Nephron (organoid): ENCODE measurements around the gene LDLRAD2.

Experiments
- H3K27ac Mint-ChIP-seq, 3 experiments: 2 replicates each; pipeline ENCODE4 v1.8.0; 2020; ENCODE audit warnings: mixed read lengths in 3 of 3, mild to moderate bottlenecking in 2 of 3, moderate library complexity in 1 of 3
- H3K27me3 Mint-ChIP-seq: 2 replicates; pipeline ENCODE4 v1.8.0; 2021; ENCODE audit warnings: low read depth, mild to moderate bottlenecking, moderate library complexity, mixed read lengths
- H3K36me3 Mint-ChIP-seq: 2 replicates; pipeline ENCODE4 v1.8.0; 2020; ENCODE audit warnings: low read depth, mixed read lengths
- H3K4me1 Mint-ChIP-seq: 2 replicates; pipeline ENCODE4 v1.8.0; 2020; ENCODE audit warnings: mixed read lengths
- H3K4me3 Mint-ChIP-seq, 3 experiments: 2 replicates each; pipeline ENCODE4 v1.8.0; 2020; ENCODE audit warnings: mild to moderate bottlenecking in 3 of 3, mixed read lengths in 3 of 3, moderate library complexity in 2 of 3
- H3K9me3 Mint-ChIP-seq: 2 replicates; pipeline ENCODE4 v1.8.0; 2020; ENCODE audit warnings: mixed read lengths
- CTCF ChIP-seq, 3 experiments: fragments of 200-600 bp; sonication (generic); IDR thresholded peaks; one replicate each; pipeline ENCODE4 v1.5.0; 2021; ENCODE audit warnings: antibody characterized with exemption in 3 of 3; ENCODE audit not compliant: unreplicated experiment in 3 of 3

LDLRAD2 gene

GRCh38 chr1:21851430-21852250, 39.6 kb downstream of the LDLRAD2 start:
- no peaks in the 10 kb centered on the region for H3K9me3 Mint-ChIP-seq
- H3K27ac Mint-ChIP-seq: no peak overlapping the region
- H3K4me3 Mint-ChIP-seq: no peak overlapping the region
- H3K4me1 Mint-ChIP-seq: no peaks in the 10 kb centered on the region
- no peak for TF ChIP-seq CTCF (IDR thresholded peaks at IDR 0.05; ENCODE audit: unreplicated experiment in 3 of 3)
- H3K36me3 Mint-ChIP-seq: peaks cover 16% of the 10 kb centered on the region
- H3K27me3 Mint-ChIP-seq: no peaks in the 10 kb centered on the region

GRCh38 chr1:21852282-21853130, 40.4 kb downstream of the LDLRAD2 start:
- Mint-ChIP-seq H3K36me3 (peaks cover 16% of the 10 kb centered on the region), H3K4me3 (no peak overlapping the region), H3K9me3 (no peaks in the 10 kb centered on the region), H3K27me3 (no peaks in the 10 kb centered on the region), H3K27ac (no peak overlapping the region), H3K4me1 (no peaks in the 10 kb centered on the region)
- no peak for TF ChIP-seq CTCF (IDR thresholded peaks at IDR 0.05; ENCODE audit: unreplicated experiment in 3 of 3)

GRCh38 chr1:21853131-21853427, 41.0 kb downstream of the LDLRAD2 start:
- TF ChIP-seq CTCF (IDR thresholded peaks at IDR 0.05; ENCODE audit: unreplicated experiment in 3 of 3): no peak
- no peaks in the 10 kb centered on the region for H3K4me1 Mint-ChIP-seq
- no peak overlapping the region for H3K4me3 Mint-ChIP-seq
- H3K27ac Mint-ChIP-seq: no peak overlapping the region
- no peaks in the 10 kb centered on the region for H3K27me3 Mint-ChIP-seq
- no peaks in the 10 kb centered on the region for H3K9me3 Mint-ChIP-seq
- H3K36me3 Mint-ChIP-seq: peaks cover 21% of the 10 kb centered on the region

- Mint-ChIP-seq H3K27ac (no peak overlapping the region), H3K4me1 (no peaks in the 10 kb centered on the region), H3K4me3 (no peak overlapping the region), H3K36me3 (peaks cover 26% of the 10 kb centered on the region), H3K9me3 (no peaks in the 10 kb centered on the region), H3K27me3 (no peaks in the 10 kb centered on the region)
- TF ChIP-seq CTCF (IDR thresholded peaks at IDR 0.05; ENCODE audit: unreplicated experiment in 3 of 3): no peak
Measured at GRCh38 chr1:21854090-21854750, 42.2 kb downstream of the LDLRAD2 start.

- Mint-ChIP-seq H3K27ac (no peak overlapping the region), H3K27me3 (no peaks in the 10 kb centered on the region), H3K4me3 (no peak overlapping the region), H3K4me1 (no peaks in the 10 kb centered on the region), H3K9me3 (no peaks in the 10 kb centered on the region), H3K36me3 (peaks cover 26% of the 10 kb centered on the region)
- no peak for TF ChIP-seq CTCF (IDR thresholded peaks at IDR 0.05; ENCODE audit: unreplicated experiment in 3 of 3)
Measured at GRCh38 chr1:21854751-21855131, 42.7 kb downstream of the LDLRAD2 start.
